Measurements from ENCODE around the gene SRRM4. TPM values are rescaled to one million over a fixed set of nuclear protein-coding genes. Genes with fewer than 3 reads are reported as not detected.

SRRM4 gene
- total RNA-seq, 1 experiment from 2014 or later = 0.02 TPM

DNA sequence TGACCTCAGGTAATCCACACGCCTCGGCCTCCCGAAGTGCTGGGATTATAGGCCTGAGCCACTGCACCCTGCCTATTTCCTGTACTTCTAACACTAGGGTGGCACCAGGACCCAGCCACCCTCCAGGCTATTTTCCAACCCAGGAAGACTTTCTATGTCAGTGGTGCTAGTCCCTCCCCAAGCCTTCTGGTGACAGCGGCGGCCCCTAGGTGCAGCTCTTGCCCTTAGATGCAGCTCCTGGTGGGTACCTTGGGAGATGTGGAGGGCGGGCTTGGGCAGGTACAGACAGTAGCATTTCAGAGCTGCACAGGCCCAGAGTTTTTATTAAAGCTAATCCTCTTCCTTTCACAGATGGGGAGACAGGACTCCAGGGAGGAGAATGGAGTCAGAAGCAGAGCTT is 62.8 kb downstream of the SRRM4 start (continued):
- TF ChIP-seq, protein P1, sequence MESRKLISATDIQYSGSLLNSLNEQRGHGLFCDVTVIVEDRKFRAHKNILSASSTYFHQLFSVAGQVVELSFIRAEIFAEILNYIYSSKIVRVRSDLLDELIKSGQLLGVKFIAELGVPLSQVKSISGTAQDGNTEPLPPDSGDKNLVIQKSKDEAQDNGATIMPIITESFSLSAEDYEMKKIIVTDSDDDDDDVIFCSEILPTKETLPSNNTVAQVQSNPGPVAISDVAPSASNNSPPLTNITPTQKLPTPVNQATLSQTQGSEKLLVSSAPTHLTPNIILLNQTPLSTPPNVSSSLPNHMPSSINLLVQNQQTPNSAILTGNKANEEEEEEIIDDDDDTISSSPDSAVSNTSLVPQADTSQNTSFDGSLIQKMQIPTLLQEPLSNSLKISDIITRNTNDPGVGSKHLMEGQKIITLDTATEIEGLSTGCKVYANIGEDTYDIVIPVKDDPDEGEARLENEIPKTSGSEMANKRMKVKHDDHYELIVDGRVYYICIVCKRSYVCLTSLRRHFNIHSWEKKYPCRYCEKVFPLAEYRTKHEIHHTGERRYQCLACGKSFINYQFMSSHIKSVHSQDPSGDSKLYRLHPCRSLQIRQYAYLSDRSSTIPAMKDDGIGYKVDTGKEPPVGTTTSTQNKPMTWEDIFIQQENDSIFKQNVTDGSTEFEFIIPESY (IDR thresholded peaks at IDR 0.05; ENCODE audit: extremely low read depth, insufficient replicate concordance, low read length) = no peak
- TF ChIP-seq EZH2 (IDR thresholded peaks at IDR 0.05) = no peak
- no peak for TF ChIP-seq ATF3 (IDR thresholded peaks at IDR 0.05)
- no peak for TF ChIP-seq ZNF274 (IDR thresholded peaks at IDR 0.05; ENCODE audit: low read depth, low read length)
- TF ChIP-seq SRF (IDR thresholded peaks at IDR 0.05; ENCODE audit: low read depth) = no peak

DNA sequence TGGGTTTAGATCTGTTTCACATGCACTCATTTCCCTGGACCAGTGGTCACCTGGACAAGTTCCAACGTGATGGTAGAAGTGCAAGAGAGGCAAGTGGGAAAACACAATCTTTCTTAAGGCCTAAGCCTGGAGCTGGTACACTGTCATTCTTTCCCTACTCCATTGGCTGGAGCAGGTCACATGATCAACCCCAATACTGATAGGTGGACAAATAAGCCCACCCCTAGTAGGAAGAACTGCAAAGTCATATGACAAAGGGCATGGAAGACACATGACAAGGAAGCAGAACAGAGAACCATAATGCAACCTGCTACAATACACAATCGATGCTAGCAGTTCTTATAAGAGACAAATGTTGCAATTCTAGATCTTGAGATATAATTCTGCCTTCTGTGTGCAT is 66.3 kb downstream of the SRRM4 start:
- TF ChIP-seq ZFX (IDR thresholded peaks at IDR 0.05) = no peak
- no peak for TF ChIP-seq TCF7L2 (IDR thresholded peaks at IDR 0.05; ENCODE audit: borderline replicate concordance, extremely low read depth, insufficient read depth, insufficient read length)
- no peak for TF ChIP-seq SIN3A (IDR thresholded peaks at IDR 0.05; ENCODE audit: low read depth)
- no peak for TF ChIP-seq EGR1 (IDR thresholded peaks at IDR 0.05; ENCODE audit: low read depth)
- no peak for TF ChIP-seq SP1 (IDR thresholded peaks at IDR 0.05; ENCODE audit: low read depth)
- TF ChIP-seq, protein P2, sequence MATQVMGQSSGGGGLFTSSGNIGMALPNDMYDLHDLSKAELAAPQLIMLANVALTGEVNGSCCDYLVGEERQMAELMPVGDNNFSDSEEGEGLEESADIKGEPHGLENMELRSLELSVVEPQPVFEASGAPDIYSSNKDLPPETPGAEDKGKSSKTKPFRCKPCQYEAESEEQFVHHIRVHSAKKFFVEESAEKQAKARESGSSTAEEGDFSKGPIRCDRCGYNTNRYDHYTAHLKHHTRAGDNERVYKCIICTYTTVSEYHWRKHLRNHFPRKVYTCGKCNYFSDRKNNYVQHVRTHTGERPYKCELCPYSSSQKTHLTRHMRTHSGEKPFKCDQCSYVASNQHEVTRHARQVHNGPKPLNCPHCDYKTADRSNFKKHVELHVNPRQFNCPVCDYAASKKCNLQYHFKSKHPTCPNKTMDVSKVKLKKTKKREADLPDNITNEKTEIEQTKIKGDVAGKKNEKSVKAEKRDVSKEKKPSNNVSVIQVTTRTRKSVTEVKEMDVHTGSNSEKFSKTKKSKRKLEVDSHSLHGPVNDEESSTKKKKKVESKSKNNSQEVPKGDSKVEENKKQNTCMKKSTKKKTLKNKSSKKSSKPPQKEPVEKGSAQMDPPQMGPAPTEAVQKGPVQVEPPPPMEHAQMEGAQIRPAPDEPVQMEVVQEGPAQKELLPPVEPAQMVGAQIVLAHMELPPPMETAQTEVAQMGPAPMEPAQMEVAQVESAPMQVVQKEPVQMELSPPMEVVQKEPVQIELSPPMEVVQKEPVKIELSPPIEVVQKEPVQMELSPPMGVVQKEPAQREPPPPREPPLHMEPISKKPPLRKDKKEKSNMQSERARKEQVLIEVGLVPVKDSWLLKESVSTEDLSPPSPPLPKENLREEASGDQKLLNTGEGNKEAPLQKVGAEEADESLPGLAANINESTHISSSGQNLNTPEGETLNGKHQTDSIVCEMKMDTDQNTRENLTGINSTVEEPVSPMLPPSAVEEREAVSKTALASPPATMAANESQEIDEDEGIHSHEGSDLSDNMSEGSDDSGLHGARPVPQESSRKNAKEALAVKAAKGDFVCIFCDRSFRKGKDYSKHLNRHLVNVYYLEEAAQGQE (IDR thresholded peaks at IDR 0.05; ENCODE audit: low read depth) = no peak
- no peak for TF ChIP-seq YY1 (IDR thresholded peaks at IDR 0.05; ENCODE audit: extremely low read depth, insufficient replicate concordance, low read depth, low read length)
- TF ChIP-seq ATF3 (IDR thresholded peaks at IDR 0.05) = no peak
- TF ChIP-seq EZH2 (IDR thresholded peaks at IDR 0.05) = no peak
- TF ChIP-seq JUND (IDR thresholded peaks at IDR 0.05) = no peak
- TF ChIP-seq CEBPB (IDR thresholded peaks at IDR 0.05; ENCODE audit: low read depth) = no peak
- no peak for TF ChIP-seq POLR2A (IDR thresholded peaks at IDR 0.05; ENCODE audit: borderline replicate concordance, extremely low read depth, insufficient read depth, insufficient read length)
- TF ChIP-seq FOSL1 (IDR thresholded peaks at IDR 0.05; ENCODE audit: low read depth) = no peak
- no peak for TF ChIP-seq POLR2AphosphoS5 (IDR thresholded peaks at IDR 0.05; ENCODE audit: low read depth, low read length)
- no peak for TF ChIP-seq RAD21 (IDR thresholded peaks at IDR 0.05; ENCODE audit: low read depth)
- TF ChIP-seq CBX3 (IDR thresholded peaks at IDR 0.05; ENCODE audit: low read depth) = no peak
- no peak for TF ChIP-seq EZH2phosphoT487 (IDR thresholded peaks at IDR 0.05; ENCODE audit: borderline replicate concordance)
- TF ChIP-seq SRF (IDR thresholded peaks at IDR 0.05; ENCODE audit: low read depth) = no peak
- H3K9me3 ChIP-seq (ENCODE audit: control insufficient read depth in 1 of 2, insufficient read depth in 1 of 2, low read depth in 1 of 2, low read length in 2 of 2) = no peaks in the 10 kb centered on the region
- H3K9ac ChIP-seq (ENCODE audit: low read length) = no peak overlapping the region
- no peak overlapping the region for H3K4me2 ChIP-seq (ENCODE audit: low read length)
- no peak overlapping the region for H3K27ac ChIP-seq (ENCODE audit: low read depth, low read length)
- no peak overlapping the region for H3K4me3 ChIP-seq (replicated peaks in 1 of 2; ENCODE audit: low read depth in 1 of 2, low read length in 2 of 2)
- ATAC-seq (no peak), DNase-seq (ENCODE audit: low read depth, low spot score) (no peak)
- RAD21 ChIA-PET (ENCODE audit: low non-redundant PET in 1 of 2, low total read pairs in 2 of 2, uncharacterized antibody in 2 of 2, unreplicated experiment in 2 of 2) = no interaction called here
- H2AFZ ChIP-seq (ENCODE audit: low read depth, low read length, poor library complexity, severe bottlenecking) = no peak overlapping the region
- CTCF ChIA-PET = no interaction called here
- H3K9me2 ChIP-seq (ENCODE audit: insufficient read depth) = no peaks in the 10 kb centered on the region
- no peaks in the 10 kb centered on the region for H4K20me1 ChIP-seq (ENCODE audit: insufficient read depth)
- H3K79me2 ChIP-seq (ENCODE audit: insufficient read depth, low read length) = no peaks in the 10 kb centered on the region
- no peaks in the 10 kb centered on the region for H3K36me3 ChIP-seq (ENCODE audit: control insufficient read depth in 1 of 2, insufficient read depth in 2 of 2, low read length in 2 of 2)
- no TSS peak for BruUV-seq (replicated peaks)
- H3K27me3 ChIP-seq (ENCODE audit: insufficient read depth, low read length) = no peaks in the 10 kb centered on the region
- intact Hi-C loops (cut with micrococcal nuclease) = no loop called here
- H3K4me1 ChIP-seq (ENCODE audit: control insufficient read depth in 1 of 2, insufficient read depth in 2 of 2, low read length in 2 of 2) = no peaks in the 10 kb centered on the region
- POLR2A ChIA-PET = no interaction called here

All from HCT116 (cell line).